ENCODE data around the gene LNPEP.

LNPEP gene

GRCh38 chr5:96935559-96936430 is at the start of gene LNPEP:
LNPEP (plus strand) TSS chr5:96936080; CDS start chr5:96936156, 76 bp downstream.
- DNase-seq (ENCODE audit: low read depth in 2 of 2), result peak; percentile 94 to 96

- DNase-seq (ENCODE audit: low read depth in 2 of 2), result no peak
Observed at GRCh38 chr5:96893342-96893741, 42.5 kb upstream of the LNPEP start.

GRCh38 chr5:96896276-96896675 is 39.6 kb upstream of the LNPEP start:
- no peak for DNase-seq (ENCODE audit: low read depth in 2 of 2)

GRCh38 chr5:96896806-96897205 is 39.1 kb upstream of the LNPEP start:
- no peak for DNase-seq (ENCODE audit: low read depth in 2 of 2)

- no peak for DNase-seq (ENCODE audit: low read depth in 2 of 2)
Observed at GRCh38 chr5:96901384-96901783, 34.5 kb upstream of the LNPEP start.

GRCh38 chr5:96901841-96902240 is 34.0 kb upstream of the LNPEP start:
- no peak for DNase-seq (ENCODE audit: low read depth in 2 of 2)

- no peak for DNase-seq (ENCODE audit: low read depth in 2 of 2)
Observed at GRCh38 chr5:96902876-96903275, 33.0 kb upstream of the LNPEP start.

GRCh38 chr5:96903300-96903699 is 32.6 kb upstream of the LNPEP start:
- DNase-seq (ENCODE audit: low read depth in 2 of 2), result no peak

GRCh38 chr5:96904054-96904931 is 31.6 kb upstream of the LNPEP start:
- DNase-seq (ENCODE audit: low read depth in 2 of 2), result no peak

- DNase-seq (ENCODE audit: low read depth in 2 of 2), result no peak
Observed at GRCh38 chr5:96905864-96906263, 30.0 kb upstream of the LNPEP start.

- no peak for DNase-seq (ENCODE audit: low read depth in 2 of 2)
Observed at GRCh38 chr5:96909003-96909402, 26.9 kb upstream of the LNPEP start.

- DNase-seq (ENCODE audit: low read depth in 2 of 2), result no peak
Observed at GRCh38 chr5:96909435-96909834, 26.4 kb upstream of the LNPEP start.

GRCh38 chr5:96911139-96911538 is 24.7 kb upstream of the LNPEP start:
- no peak for DNase-seq (ENCODE audit: low read depth in 2 of 2)

- DNase-seq (ENCODE audit: low read depth in 2 of 2), result no peak
Observed at GRCh38 chr5:96913233-96913632, 22.6 kb upstream of the LNPEP start.

GRCh38 chr5:96919754-96920197 is 16.1 kb upstream of the LNPEP start:
- DNase-seq (ENCODE audit: low read depth in 2 of 2), result no peak

- no peak for DNase-seq (ENCODE audit: low read depth in 2 of 2)
Observed at GRCh38 chr5:96920744-96921355, 15.0 kb upstream of the LNPEP start.

- no peak for DNase-seq (ENCODE audit: low read depth in 2 of 2)
Observed at GRCh38 chr5:96922499-96923244, 13.2 kb upstream of the LNPEP start.

GRCh38 chr5:96924016-96924443 is 11.8 kb upstream of the LNPEP start:
- DNase-seq (ENCODE audit: low read depth in 2 of 2), result no peak

- no peak for DNase-seq (ENCODE audit: low read depth in 2 of 2)
Observed at GRCh38 chr5:96926276-96926675, 9.6 kb upstream of the LNPEP start.

GRCh38 chr5:96927008-96927407 is 8.9 kb upstream of the LNPEP start:
- DNase-seq (ENCODE audit: low read depth in 2 of 2), result no peak

- DNase-seq (ENCODE audit: low read depth in 2 of 2), result no peak
Observed at GRCh38 chr5:96928931-96929708, 6.8 kb upstream of the LNPEP start.
